Parathyroid adenoma (tissue), 2 donors: ENCODE data around the gene PHC1.

ENCODE experiments used
- H2AFZ ChIP-seq: fragments of 300-600 bp; sonication (generic); one replicate; pipeline ENCODE4 v1.7.0; 2017; ENCODE audit warnings: antibody characterized with exemption, mild to moderate bottlenecking
- H3K27ac ChIP-seq: fragments of 300-600 bp; sonication (generic); one replicate; pipeline ENCODE4 v1.7.0; 2017
- H3K27me3 ChIP-seq: fragments of 300-600 bp; sonication (generic); one replicate; pipeline ENCODE4 v1.7.0; 2017; ENCODE audit warnings: low read length; ENCODE audit not compliant: control insufficient read depth, insufficient read depth
- H3K36me3 ChIP-seq: fragments of 300-600 bp; sonication (generic); one replicate; pipeline ENCODE4 v1.7.0; 2017; ENCODE audit warnings: low read length; ENCODE audit not compliant: control insufficient read depth, insufficient read depth
- H3K4me1 ChIP-seq: fragments of 300-600 bp; sonication (generic); one replicate; pipeline ENCODE4 v1.7.0; 2017; ENCODE audit warnings: control low read depth
- H3K4me2 ChIP-seq: fragments of 300-600 bp; sonication (generic); one replicate; pipeline ENCODE4 v1.7.0; 2017; ENCODE audit warnings: low read length
- H3K4me3 ChIP-seq: fragments of 300-600 bp; sonication (generic); one replicate; pipeline ENCODE4 v1.7.0; 2017; ENCODE audit warnings: low read depth, low read length
- H3K79me2 ChIP-seq: fragments of 300-600 bp; sonication (generic); one replicate; pipeline ENCODE4 v1.7.0; 2017; ENCODE audit warnings: control low read depth
- H3K9ac ChIP-seq: fragments of 300-600 bp; sonication (generic); one replicate; pipeline ENCODE4 v1.7.0; 2017; ENCODE audit warnings: mild to moderate bottlenecking
- H3K9me3 ChIP-seq: fragments of 300-600 bp; sonication (generic); one replicate; pipeline ENCODE4 v1.7.0; 2017; ENCODE audit warnings: low read length; ENCODE audit not compliant: control insufficient read depth
- TF ChIP-seq, protein P1 (sequence below): fragments of 300-600 bp; sonication (generic); IDR thresholded peaks from one replicate; pipeline ENCODE4 v1.7.0; 2017; ENCODE audit warnings: antibody characterized with exemption, mild to moderate bottlenecking
- donor health status: primary hyperparathyroidism.

The PHC1 gene

DNA sequence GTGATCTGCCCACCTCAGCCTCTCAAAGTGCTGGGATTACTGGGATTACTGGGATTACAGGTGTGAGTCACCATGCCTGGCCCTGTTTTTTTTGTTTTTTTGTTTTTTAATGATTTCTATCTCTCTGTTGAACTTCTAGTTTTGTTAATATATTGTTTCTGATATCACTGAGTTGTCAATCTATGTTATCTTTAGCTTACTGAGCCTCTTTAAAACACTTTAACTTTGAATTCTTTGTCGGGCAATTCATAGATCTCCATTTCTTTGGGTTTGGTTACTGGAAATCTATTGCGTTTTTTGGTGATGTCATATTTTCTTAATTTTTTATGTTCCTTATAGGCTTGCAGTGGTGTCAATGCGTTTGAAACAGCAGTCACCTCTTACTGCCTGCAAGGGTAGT, 65.8 kb downstream of the PHC1 start:
- Histone ChIP-seq H3K4me3 (no peak overlapping the region), H3K9me3 (no peaks in the 10 kb centered on the region), H3K4me2 (no peak overlapping the region), H3K27ac (no peak overlapping the region), H3K27me3 (no peaks in the 10 kb centered on the region), H3K4me1 (no peaks in the 10 kb centered on the region), H3K36me3 (no peaks in the 10 kb centered on the region), H3K9ac (no peak overlapping the region), H2AFZ (no peak overlapping the region), H3K79me2 (no peaks in the 10 kb centered on the region)
- TF ChIP-seq, protein P1, sequence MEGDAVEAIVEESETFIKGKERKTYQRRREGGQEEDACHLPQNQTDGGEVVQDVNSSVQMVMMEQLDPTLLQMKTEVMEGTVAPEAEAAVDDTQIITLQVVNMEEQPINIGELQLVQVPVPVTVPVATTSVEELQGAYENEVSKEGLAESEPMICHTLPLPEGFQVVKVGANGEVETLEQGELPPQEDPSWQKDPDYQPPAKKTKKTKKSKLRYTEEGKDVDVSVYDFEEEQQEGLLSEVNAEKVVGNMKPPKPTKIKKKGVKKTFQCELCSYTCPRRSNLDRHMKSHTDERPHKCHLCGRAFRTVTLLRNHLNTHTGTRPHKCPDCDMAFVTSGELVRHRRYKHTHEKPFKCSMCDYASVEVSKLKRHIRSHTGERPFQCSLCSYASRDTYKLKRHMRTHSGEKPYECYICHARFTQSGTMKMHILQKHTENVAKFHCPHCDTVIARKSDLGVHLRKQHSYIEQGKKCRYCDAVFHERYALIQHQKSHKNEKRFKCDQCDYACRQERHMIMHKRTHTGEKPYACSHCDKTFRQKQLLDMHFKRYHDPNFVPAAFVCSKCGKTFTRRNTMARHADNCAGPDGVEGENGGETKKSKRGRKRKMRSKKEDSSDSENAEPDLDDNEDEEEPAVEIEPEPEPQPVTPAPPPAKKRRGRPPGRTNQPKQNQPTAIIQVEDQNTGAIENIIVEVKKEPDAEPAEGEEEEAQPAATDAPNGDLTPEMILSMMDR, result no peak

DNA sequence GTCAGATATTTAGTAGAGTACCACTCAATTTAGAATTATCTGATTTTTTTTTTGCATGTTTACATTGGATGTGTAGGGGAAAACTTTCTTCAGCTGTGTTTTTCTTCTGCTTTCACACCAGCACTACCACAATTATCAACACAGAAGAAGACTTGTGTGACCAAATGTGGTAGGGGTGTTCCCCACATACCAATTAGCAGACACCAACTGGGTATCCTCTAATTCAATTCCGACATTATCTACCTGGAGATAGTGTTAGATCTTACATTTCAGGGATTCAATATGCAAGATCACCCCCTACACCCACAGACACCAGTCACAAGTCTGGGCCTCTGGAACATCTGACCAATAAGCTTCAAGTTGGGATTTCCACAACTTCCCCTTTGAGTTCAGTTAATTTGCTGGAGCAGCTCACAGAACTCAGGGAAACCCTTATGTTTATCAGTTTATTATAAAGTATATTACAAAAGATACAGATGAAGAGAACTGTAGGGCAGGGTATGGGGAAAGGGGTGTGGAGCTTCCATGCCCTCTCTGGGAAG, 71.0 kb downstream of the PHC1 start:
- H3K27me3 ChIP-seq, result no peaks in the 10 kb centered on the region
- no peaks in the 10 kb centered on the region for H3K79me2 ChIP-seq
- no peak overlapping the region for H3K4me3 ChIP-seq
- H3K9ac ChIP-seq, result no peak overlapping the region
- H3K36me3 ChIP-seq, result no peaks in the 10 kb centered on the region
- no peak overlapping the region for H3K4me2 ChIP-seq
- no peaks in the 10 kb centered on the region for H3K9me3 ChIP-seq
- TF ChIP-seq, protein P1, result no peak
- no peaks in the 10 kb centered on the region for H3K4me1 ChIP-seq
- no peak overlapping the region for H3K27ac ChIP-seq
- no peak overlapping the region for H2AFZ ChIP-seq

DNA sequence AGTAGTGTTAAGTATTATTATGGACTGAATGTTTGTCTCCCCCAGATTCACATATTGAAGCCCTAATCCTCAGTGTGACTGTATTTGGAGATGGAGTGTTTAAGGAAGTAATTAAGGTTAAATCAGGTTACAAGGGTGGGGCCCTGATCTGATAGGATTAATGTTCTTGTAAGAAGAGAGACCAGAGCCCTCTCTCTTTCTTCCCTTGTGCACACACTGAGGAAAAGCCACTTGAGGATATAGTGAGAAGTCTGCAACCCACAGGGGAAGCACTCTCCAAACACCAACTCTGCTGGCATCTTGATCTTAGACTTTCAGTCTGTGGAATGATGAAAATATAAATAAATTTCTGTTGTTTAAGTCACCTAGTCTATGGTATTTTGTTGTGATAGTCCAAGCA, 72.9 kb downstream of the PHC1 start:
- H3K9ac ChIP-seq, result no peak overlapping the region
- H3K4me1 ChIP-seq, result no peaks in the 10 kb centered on the region
- H3K36me3 ChIP-seq, result no peaks in the 10 kb centered on the region
- H3K27me3 ChIP-seq, result no peaks in the 10 kb centered on the region
- no peaks in the 10 kb centered on the region for H3K9me3 ChIP-seq
- no peak overlapping the region for H3K4me3 ChIP-seq
- TF ChIP-seq, protein P1, result no peak
- no peak overlapping the region for H2AFZ ChIP-seq
- no peak overlapping the region for H3K27ac ChIP-seq
- no peaks in the 10 kb centered on the region for H3K79me2 ChIP-seq
- H3K4me2 ChIP-seq, result no peak overlapping the region

DNA sequence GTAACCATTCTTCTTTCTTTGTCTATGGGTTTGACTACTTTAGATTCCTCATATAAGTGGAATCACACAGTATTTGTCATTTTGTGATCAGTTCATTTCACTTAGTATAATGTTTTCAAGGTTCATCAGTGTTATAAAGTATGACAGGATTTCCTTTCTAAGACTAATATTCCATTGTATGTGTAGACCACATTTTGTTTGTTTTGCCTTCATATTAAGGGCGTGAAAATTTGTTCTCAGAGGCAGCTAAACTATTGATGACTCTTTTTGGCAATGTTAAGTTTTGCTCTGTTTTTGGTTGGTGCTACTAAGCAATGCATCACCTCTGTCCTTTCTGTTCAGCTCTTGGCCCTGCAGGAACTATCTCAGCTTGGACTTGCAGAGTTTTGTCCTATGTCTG, 73.4 kb downstream of the PHC1 start:
- Histone ChIP-seq H3K4me3 (no peak overlapping the region), H3K79me2 (no peaks in the 10 kb centered on the region), H2AFZ (no peak overlapping the region), H3K4me2 (no peak overlapping the region), H3K36me3 (no peaks in the 10 kb centered on the region), H3K9ac (no peak overlapping the region), H3K27me3 (no peaks in the 10 kb centered on the region), H3K4me1 (no peaks in the 10 kb centered on the region), H3K9me3 (no peaks in the 10 kb centered on the region), H3K27ac (no peak overlapping the region)
- TF ChIP-seq, protein P1, result no peak

DNA sequence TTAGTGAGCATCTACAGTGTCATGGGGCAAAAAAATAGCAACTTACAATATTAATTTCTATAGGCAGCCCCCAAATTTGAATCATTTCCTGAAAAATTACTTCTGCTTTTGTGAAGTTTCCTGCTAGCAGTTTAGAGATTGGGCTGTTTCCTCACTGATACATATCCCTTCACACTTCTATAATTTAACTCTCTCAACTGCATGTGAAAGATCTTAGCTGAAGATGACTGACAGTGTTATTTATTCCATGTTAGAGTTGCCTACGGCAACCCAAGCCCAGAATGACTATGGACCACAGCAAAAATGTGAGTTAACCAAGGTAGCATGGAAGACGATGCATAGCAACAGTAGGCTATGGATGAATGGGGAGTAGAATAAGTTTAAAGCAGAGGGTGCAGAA, 75.1 kb downstream of the PHC1 start, which contains the start of gene KLRG1:
Gene KLRG1, plus strand, starts transcription at position 134 of the 400 bp plus-strand sequence. Its CDS starts 90 bp downstream, at position 224.
- TF ChIP-seq, protein P1, result no peak
- H3K4me3 ChIP-seq, result no peak within 1 kb of the TSS
- H3K36me3 ChIP-seq, result no peaks in the 10 kb centered on the region
- no peak within 1 kb of the TSS for H3K4me2 ChIP-seq
- H3K27me3 ChIP-seq, result no peaks in the 10 kb centered on the region
- H2AFZ ChIP-seq, result no peak within 1 kb of the TSS
- H3K9ac ChIP-seq, result no peak within 1 kb of the TSS
- no peaks in the 10 kb centered on the region for H3K9me3 ChIP-seq
- no peaks in the 10 kb centered on the region for H3K4me1 ChIP-seq
- no peak within 1 kb of the TSS for H3K27ac ChIP-seq
- no peaks in the 10 kb centered on the region for H3K79me2 ChIP-seq
